HepG2 (cell line): ENCODE data around the gene TOP3B. TPM values are rescaled to one million over a fixed set of nuclear protein-coding genes. Genes with fewer than 3 reads are reported as not detected.

Source experiments
- ARID4A ChIP-seq: sonication (generic); formaldehyde crosslinking; IDR thresholded peaks from 2 replicates; pipeline ENCODE4 v1.5.0; 2020; ENCODE audit warnings: mild to moderate bottlenecking, missing genetic modification reagents, borderline replicate concordance
- ELF1 ChIP-seq: sonication (generic); formaldehyde crosslinking; IDR thresholded peaks from 2 replicates; pipeline ENCODE4 v1.4.0; 2020; ENCODE audit warnings: missing genetic modification reagents
- HNRNPUL1 ChIP-seq: fragments of 200-400 bp; formaldehyde crosslinking; IDR thresholded peaks from 2 replicates; pipeline ENCODE4 v1.6.1; 2017; ENCODE audit warnings: low read depth, mild to moderate bottlenecking, low read length, moderate library complexity
- KLF6 ChIP-seq: IDR thresholded peaks from 2 replicates; pipeline ENCODE4 v1.8.0; 2016; ENCODE audit warnings: missing biosample characterization, missing genetic modification reagents
- MAFG ChIP-seq: sonication (generic); formaldehyde crosslinking; IDR thresholded peaks from 2 replicates; pipeline ENCODE4 v1.5.1; 2020; ENCODE audit warnings: mild to moderate bottlenecking, missing genetic modification reagents
- MLLT10 ChIP-seq: sonication (generic); formaldehyde crosslinking; IDR thresholded peaks from 2 replicates; pipeline ENCODE4 v1.4.0; 2020; ENCODE audit warnings: missing genetic modification reagents
- NFIC ChIP-seq: IDR thresholded peaks from 2 replicates; pipeline ENCODE4 v1.6.1; 2012; ENCODE audit warnings: mild to moderate bottlenecking, low read length, inconsistent platforms
- TARDBP ChIP-seq: sonication (generic); formaldehyde crosslinking; IDR thresholded peaks from 2 replicates; pipeline ENCODE4 v1.8.0; 2022; ENCODE audit warnings: mild to moderate bottlenecking, missing genetic modification reagents
- ZBTB20 ChIP-seq: sonication (generic); formaldehyde crosslinking; IDR thresholded peaks from 2 replicates; pipeline ENCODE4 v1.8.1; 2023; ENCODE audit warnings: missing genetic modification reagents, low read depth, mild to moderate bottlenecking, borderline replicate concordance
- ZNF101 ChIP-seq: sonication (generic); formaldehyde crosslinking; IDR thresholded peaks from 2 replicates; pipeline ENCODE4 v1.4.0; 2020; ENCODE audit warnings: mild to moderate bottlenecking, low read depth, missing genetic modification reagents, borderline replicate concordance
- ZNF580 ChIP-seq: IDR thresholded peaks from 2 replicates; pipeline ENCODE4 v1.6.1; 2016; ENCODE audit warnings: low read depth, borderline replicate concordance
- ZNF670 ChIP-seq: sonication (generic); formaldehyde crosslinking; IDR thresholded peaks from 2 replicates; pipeline ENCODE4 v1.8.0; 2022; ENCODE audit warnings: mild to moderate bottlenecking, missing genetic modification reagents, borderline replicate concordance
- ZNF672 ChIP-seq: sonication (generic); formaldehyde crosslinking; IDR thresholded peaks from 2 replicates; pipeline ENCODE4 v1.8.1; 2022; ENCODE audit warnings: missing genetic modification reagents
- ZNF691 ChIP-seq: sonication (generic); formaldehyde crosslinking; IDR thresholded peaks from 2 replicates; pipeline ENCODE4 v1.4.0; 2020; ENCODE audit warnings: missing genetic modification reagents, low read depth, mild to moderate bottlenecking, borderline replicate concordance
- polyA plus RNA-seq, 8 experiments: library from polyadenylated mRNA; depleted of rRNA in 3 of 8; stranded (reverse) in 7 of 8; unstranded in 1 of 8; fragments of >200 nt; fragmentation: Illumina TruSeq in 4 of 8; extraction: Trizol in 4 of 8; gene quantifications; 2 replicates each; pipeline versions ENCODE4 v1.2.1 to v1.2.3, GENCODE V29; 2011 to 2016; ENCODE audit warnings: low read depth in 4 of 8, missing spikeins in 1 of 8, mixed read lengths in 1 of 8; ENCODE audit not compliant: insufficient read depth in 1 of 8
- total RNA-seq, 5 experiments: library from RNA; depleted of rRNA; stranded (reverse); fragments of >200 nt; fragmentation: Illumina TruSeq; extraction: Trizol; gene quantifications; 2 replicates each; pipeline ENCODE4 v1.2.3, GENCODE V29; 2016; ENCODE audit warnings: low read depth in 1 of 5
- TF ChIP-seq, protein P1 (sequence below): sonication (generic); formaldehyde crosslinking; IDR thresholded peaks from 2 replicates; pipeline ENCODE4 v1.8.0; 2022; ENCODE audit warnings: missing genetic modification reagents, mild to moderate bottlenecking, borderline replicate concordance
- TF ChIP-seq, protein P2 (sequence below): sonication (generic); formaldehyde crosslinking; IDR thresholded peaks from 2 replicates; pipeline ENCODE4 v1.8.0; 2022; ENCODE audit warnings: mild to moderate bottlenecking, missing genetic modification reagents, moderate library complexity
- TF ChIP-seq, protein P3 (sequence below): sonication (generic); formaldehyde crosslinking; IDR thresholded peaks from 2 replicates; pipeline ENCODE4; 2020; ENCODE audit warnings: missing genetic modification reagents, mild to moderate bottlenecking, borderline replicate concordance
- TF ChIP-seq, protein P4 (sequence below): sonication (generic); formaldehyde crosslinking; IDR thresholded peaks from 2 replicates; pipeline ENCODE4 v1.5.0; 2020; ENCODE audit warnings: mild to moderate bottlenecking, low read depth, missing genetic modification reagents, borderline replicate concordance

Gene TOP3B
- total and polyA plus RNA-seq, 2 of the 13 experiments (the other 11 are each of a cell fraction or from before 2014, with no cell fraction given): 28.5 to 29.7 TPM

DNA sequence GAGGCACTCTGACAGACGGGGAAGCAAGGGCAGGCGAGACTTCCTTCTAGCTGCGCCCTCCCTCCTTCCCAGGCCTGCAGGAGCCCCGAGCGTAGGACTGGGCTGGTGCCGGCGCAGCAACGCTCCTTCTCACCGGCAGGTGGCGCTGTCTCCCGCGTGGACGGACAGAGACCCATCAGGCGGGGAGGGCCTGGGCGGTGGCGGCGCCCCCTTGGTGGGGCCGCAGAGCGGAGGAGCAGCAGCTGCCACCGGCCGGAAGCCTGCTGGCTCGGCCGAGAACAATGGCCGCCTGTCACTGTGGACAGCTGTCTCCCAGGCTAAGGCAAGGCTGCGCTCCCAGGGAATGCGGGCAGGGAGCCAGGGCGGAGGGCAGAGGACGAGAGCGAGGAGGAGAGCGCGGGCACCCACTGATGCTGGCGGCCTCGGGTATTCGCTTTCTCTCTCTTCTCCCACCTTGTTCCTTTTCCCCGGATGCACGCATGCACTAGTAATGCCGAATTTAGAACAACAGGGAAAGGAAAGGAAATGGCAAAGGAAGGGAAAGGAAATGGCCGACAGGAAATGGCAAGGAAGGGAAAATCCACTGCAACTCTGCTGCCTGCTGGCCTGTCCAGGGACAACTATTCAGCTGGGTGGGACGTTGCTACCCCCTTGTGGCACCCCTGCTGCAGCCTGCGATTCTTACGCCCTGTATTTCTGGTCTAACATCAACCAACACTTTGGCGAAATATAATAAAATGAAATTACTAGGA lies 44.3 kb downstream of the TOP3B start (continued):
- TF ChIP-seq, protein P1, sequence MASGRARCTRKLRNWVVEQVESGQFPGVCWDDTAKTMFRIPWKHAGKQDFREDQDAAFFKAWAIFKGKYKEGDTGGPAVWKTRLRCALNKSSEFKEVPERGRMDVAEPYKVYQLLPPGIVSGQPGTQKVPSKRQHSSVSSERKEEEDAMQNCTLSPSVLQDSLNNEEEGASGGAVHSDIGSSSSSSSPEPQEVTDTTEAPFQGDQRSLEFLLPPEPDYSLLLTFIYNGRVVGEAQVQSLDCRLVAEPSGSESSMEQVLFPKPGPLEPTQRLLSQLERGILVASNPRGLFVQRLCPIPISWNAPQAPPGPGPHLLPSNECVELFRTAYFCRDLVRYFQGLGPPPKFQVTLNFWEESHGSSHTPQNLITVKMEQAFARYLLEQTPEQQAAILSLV (CRISPR knock-in tag): peak; percentile 69; the same call in 1 of the 2 replicates
- TF ChIP-seq ZBTB20 (CRISPR knock-in tag): no peak
- TF ChIP-seq ZNF580 (CRISPR knock-in tag): peak; percentile 61; the same call in 1 of the 2 replicates
- TF ChIP-seq ZNF691: peak; percentile 62
- no peak for TF ChIP-seq HNRNPUL1
- TF ChIP-seq ZNF670 (CRISPR knock-in tag): no peak
- peak; percentile 55; the same call in 1 of the 2 replicates for TF ChIP-seq ZNF672 (CRISPR knock-in tag)
- peak; percentile 39 for TF ChIP-seq ELF1 (CRISPR knock-in tag)
- no peak for TF ChIP-seq MAFG
- peak; percentile 93 for TF ChIP-seq ARID4A (CRISPR knock-in tag)
- TF ChIP-seq, protein P2, sequence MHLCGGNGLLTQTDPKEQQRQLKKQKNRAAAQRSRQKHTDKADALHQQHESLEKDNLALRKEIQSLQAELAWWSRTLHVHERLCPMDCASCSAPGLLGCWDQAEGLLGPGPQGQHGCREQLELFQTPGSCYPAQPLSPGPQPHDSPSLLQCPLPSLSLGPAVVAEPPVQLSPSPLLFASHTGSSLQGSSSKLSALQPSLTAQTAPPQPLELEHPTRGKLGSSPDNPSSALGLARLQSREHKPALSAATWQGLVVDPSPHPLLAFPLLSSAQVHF: no peak
- TF ChIP-seq, protein P3, sequence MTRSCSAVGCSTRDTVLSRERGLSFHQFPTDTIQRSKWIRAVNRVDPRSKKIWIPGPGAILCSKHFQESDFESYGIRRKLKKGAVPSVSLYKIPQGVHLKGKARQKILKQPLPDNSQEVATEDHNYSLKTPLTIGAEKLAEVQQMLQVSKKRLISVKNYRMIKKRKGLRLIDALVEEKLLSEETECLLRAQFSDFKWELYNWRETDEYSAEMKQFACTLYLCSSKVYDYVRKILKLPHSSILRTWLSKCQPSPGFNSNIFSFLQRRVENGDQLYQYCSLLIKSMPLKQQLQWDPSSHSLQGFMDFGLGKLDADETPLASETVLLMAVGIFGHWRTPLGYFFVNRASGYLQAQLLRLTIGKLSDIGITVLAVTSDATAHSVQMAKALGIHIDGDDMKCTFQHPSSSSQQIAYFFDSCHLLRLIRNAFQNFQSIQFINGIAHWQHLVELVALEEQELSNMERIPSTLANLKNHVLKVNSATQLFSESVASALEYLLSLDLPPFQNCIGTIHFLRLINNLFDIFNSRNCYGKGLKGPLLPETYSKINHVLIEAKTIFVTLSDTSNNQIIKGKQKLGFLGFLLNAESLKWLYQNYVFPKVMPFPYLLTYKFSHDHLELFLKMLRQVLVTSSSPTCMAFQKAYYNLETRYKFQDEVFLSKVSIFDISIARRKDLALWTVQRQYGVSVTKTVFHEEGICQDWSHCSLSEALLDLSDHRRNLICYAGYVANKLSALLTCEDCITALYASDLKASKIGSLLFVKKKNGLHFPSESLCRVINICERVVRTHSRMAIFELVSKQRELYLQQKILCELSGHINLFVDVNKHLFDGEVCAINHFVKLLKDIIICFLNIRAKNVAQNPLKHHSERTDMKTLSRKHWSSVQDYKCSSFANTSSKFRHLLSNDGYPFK: peak; percentile 63; the same call in 1 of the 2 replicates
- peak; percentile 45; the same call in 1 of the 2 replicates for TF ChIP-seq KLF6 (CRISPR knock-in tag)
- TF ChIP-seq TARDBP (CRISPR knock-in tag): peak; percentile 85
- TF ChIP-seq NFIC: no peak
- no peak for TF ChIP-seq ZNF101 (CRISPR knock-in tag)
- no peak for TF ChIP-seq MLLT10 (CRISPR knock-in tag)
- TF ChIP-seq, protein P4, sequence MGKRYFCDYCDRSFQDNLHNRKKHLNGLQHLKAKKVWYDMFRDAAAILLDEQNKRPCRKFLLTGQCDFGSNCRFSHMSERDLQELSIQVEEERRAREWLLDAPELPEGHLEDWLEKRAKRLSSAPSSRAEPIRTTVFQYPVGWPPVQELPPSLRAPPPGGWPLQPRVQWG: no peak
